ENCODE results near the gene NEAT1. TPM values are rescaled to one million over a fixed set of nuclear protein-coding genes. Genes with fewer than 3 reads are reported as not detected.

Gene NEAT1
- total and polyA plus RNA-seq, 9 of the 15 experiments (the other 6 are each of a cell fraction or from before 2014, with no cell fraction given): 20.1 to 389 (median 62.8) TPM

DNA sequence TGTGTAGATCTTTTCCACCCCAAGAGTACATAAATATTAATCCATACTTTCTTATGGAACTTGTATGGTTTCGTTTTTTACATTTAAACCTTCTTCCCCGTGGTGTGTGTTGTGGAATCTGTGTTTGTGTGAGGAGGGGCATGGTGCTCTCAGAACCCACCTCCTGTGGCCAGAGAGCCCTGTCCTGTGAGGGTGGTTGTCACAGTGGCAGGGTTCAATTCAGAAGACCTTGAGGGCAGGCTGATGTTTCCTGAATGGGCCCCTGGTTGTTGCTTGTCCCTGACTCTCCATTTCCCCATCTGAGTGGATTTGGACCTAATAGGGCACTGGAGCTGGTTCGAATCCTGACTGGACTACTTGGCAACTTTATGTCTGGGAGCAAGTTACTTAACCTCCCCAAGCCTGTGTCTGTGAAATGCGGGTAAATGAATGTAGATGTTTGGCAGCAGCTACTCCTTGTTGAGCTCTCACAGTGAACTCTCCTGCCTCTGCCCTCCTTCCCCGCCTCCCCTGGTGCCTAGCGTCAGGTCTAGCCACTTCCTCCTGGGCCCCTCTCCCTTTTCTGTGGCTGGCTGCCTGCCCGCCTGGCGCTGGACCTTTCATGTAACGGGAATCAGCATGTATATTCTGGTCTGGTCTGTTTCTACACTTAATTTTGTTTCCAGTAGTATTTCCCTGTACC lies 7.3 kb downstream of the NEAT1 start (continued):
- no peak for TF ChIP-seq EP400 (IDR thresholded peaks at IDR 0.05)
- no peak for TF ChIP-seq ZNF316 (IDR thresholded peaks at IDR 0.05)

DNA sequence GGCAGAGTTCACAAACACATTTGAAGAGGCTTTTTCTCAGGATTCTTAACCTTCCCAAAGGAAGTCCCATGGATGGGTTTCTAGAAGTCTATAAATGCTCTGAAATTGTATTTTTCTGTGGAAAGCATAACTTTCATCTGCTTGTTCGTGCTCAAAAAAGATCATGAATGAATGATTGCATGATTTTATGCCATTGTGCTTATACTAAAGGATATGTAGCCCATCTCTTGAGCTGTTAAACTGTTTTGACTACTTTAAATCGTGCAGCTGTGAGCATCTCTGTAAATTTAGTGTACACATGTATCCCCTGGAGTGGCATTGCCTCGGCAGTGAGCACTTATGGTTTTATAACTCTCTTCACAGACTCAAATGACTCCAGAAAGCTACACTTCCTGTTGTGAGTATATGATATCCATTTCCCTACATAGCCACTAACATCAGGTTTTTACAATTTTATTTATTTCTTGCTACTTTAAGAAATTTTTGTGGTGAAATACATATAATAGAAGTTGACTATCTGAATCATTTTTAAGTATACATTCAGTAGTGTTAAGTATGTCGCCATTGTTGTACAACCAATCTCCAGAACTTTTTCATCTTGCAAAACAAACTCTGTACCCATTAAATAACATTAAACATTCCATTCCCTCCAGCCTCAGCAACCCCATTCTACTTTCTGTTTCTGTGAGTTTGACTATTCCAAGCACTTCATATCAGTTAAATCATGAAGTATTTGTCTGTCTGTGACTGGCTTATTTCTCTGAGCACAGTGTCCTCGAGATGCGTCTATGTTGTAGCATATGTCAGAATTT lies 8.0 kb downstream of the NEAT1 start:
- intact Hi-C loops (cut with micrococcal nuclease): no loop called here
- no peak for ATAC-seq
- Histone ChIP-seq H3K4me1 (replicated peaks in 1 of 2; ENCODE audit: control insufficient read depth in 2 of 2, insufficient read depth in 2 of 2, low read length in 2 of 2) (peaks cover 0 to 35% of the 10 kb centered on the region in 2 experiments; a peak in 3 of 5 replicates), H3K4me3 (no peak overlapping the region), H2AFZ (ENCODE audit: low read depth, low read length) (no peak overlapping the region), H3K27me3 (ENCODE audit: control insufficient read depth in 2 of 2, insufficient read depth in 2 of 2, low read length in 2 of 2) (no peaks in the 10 kb centered on the region), H4K20me1 (replicated peaks; ENCODE audit: control insufficient read depth, insufficient read depth, low read length) (peaks cover 36% of the 10 kb centered on the region), H3K27ac (ENCODE audit: extremely low read depth, low read depth, low read length) (peak overlapping the region; percentile 98), H3K9me3 (replicated peaks; ENCODE audit: control insufficient read depth, insufficient read depth, low read depth, low read length) (no peaks in the 10 kb centered on the region), H3K79me2 (ENCODE audit: control insufficient read depth, insufficient read depth, low read length) (peaks cover 97% of the 10 kb centered on the region), H3K9ac (ENCODE audit: insufficient read depth in 1 of 2, low read depth in 2 of 2, low read length in 2 of 2) (peak overlapping the region in 1 of 2 experiments; percentile 47; a peak in 3 of 4 replicates), H3K36me3 (ENCODE audit: control insufficient read depth, insufficient read depth, low read length) (peaks cover 75% of the 10 kb centered on the region), H3K4me2 (ENCODE audit: insufficient read depth, low read length) (peak overlapping the region; percentile 67), H3K9me1 (ENCODE audit: control insufficient read depth, insufficient read depth, low read length) (no peaks in the 10 kb centered on the region)
- no TSS peak for BruUV-seq (replicated peaks)
- in situ Hi-C loops (cut with MboI): no loop called here
- DNase-seq (ENCODE audit: extremely low read depth in 1 of 4, low spot score in 3 of 4): peak in 1 of 4 experiments; percentile 44
- ChIA-PET CTCF (ENCODE audit: low intra/inter-chr PET ratio) (no interaction called here), POLR2A (interaction anchor here (0.5 to 17.3 kb wide), 13 partner anchors 11 to 263 kb away, joined by 3 to 1349 read pairs (median 4); partner anchors contain the start of gene MALAT1)
- WGBS (ENCODE audit: insufficient coverage, low coverage, missing lambda C conversion rate): 44% methylated on average over 6 of the region's 6 CpGs
- no peak for FAIRE-seq
- TF ChIP-seq NFYB (IDR thresholded peaks at IDR 0.05; ENCODE audit: extremely low read depth, insufficient read length) (no peak), CHAMP1 (IDR thresholded peaks at IDR 0.05) (no peak), CBX8 (IDR thresholded peaks at IDR 0.05; ENCODE audit: borderline replicate concordance, extremely low read depth, low read depth, low read length, poor library complexity, severe bottlenecking) (no peak), ZNF668 (CRISPR knock-in tag; IDR thresholded peaks at IDR 0.05) (no peak), NCOA4 (IDR thresholded peaks at IDR 0.05; ENCODE audit: partially characterized antibody) (no peak), E2F8 (IDR thresholded peaks at IDR 0.05; ENCODE audit: low read depth, partially characterized antibody) (peak; percentile 14), CHCHD3 (CRISPR knock-in tag; IDR thresholded peaks at IDR 0.05) (0 out of 2 replicates have a peak, but pooled peaks have one; percentile 71)
- TF ChIP-seq, protein P1, sequence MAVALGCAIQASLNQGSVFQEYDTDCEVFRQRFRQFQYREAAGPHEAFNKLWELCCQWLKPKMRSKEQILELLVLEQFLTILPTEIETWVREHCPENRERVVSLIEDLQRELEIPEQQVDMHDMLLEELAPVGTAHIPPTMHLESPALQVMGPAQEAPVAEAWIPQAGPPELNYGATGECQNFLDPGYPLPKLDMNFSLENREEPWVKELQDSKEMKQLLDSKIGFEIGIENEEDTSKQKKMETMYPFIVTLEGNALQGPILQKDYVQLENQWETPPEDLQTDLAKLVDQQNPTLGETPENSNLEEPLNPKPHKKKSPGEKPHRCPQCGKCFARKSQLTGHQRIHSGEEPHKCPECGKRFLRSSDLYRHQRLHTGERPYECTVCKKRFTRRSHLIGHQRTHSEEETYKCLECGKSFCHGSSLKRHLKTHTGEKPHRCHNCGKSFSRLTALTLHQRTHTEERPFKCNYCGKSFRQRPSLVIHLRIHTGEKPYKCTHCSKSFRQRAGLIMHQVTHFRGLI (CRISPR knock-in tag; IDR thresholded peaks at IDR 0.05): no peak

Data from K562 (cell line).